SK-N-SH treated with all-trans-retinoic acid at 6 μM for 48 hours (cell line): Measurements from ENCODE around the gene IKZF2.

Experiments
- ATAC-seq: fragments of 200-7000 bp; cut with Tn5 transposase; 3 replicates; pipeline ENCODE4 v1.9.1; 2020; ENCODE audit warnings: mild to moderate bottlenecking, moderate library complexity
- ARNTL ChIP-seq: fragments of 450-650 bp; formaldehyde crosslinking; IDR thresholded peaks from 2 replicates; pipeline ENCODE4 v1.5.0; 2020; ENCODE audit warnings: low read depth, mild to moderate bottlenecking, moderate library complexity, borderline replicate concordance
- BACH2 ChIP-seq: fragments of 250-450 bp; sonication (Bioruptor Pico); IDR thresholded peaks from 2 replicates; pipeline ENCODE4 v1.9.0; 2021; ENCODE audit warnings: mild to moderate bottlenecking, borderline replicate concordance
- CREB5 ChIP-seq: fragments of 250-450 bp; sonication (Bioruptor Pico); IDR thresholded peaks from 2 replicates; pipeline ENCODE4 v1.5.1; 2020; ENCODE audit warnings: low read depth, mild to moderate bottlenecking, moderate library complexity
- CSDC2 ChIP-seq: fragments of 250-450 bp; sonication (Bioruptor Pico); IDR thresholded peaks from 2 replicates; pipeline ENCODE4 v1.5.0; 2020; ENCODE audit warnings: mild to moderate bottlenecking, moderate library complexity
- CSRNP3 ChIP-seq: fragments of 250-450 bp; sonication (Bioruptor Pico); IDR thresholded peaks from 2 replicates; pipeline ENCODE4 v1.5.1; 2021; ENCODE audit warnings: mild to moderate bottlenecking, moderate library complexity
- ESRRG ChIP-seq: fragments of 250-450 bp; sonication (Bioruptor Pico); IDR thresholded peaks from 2 replicates; pipeline ENCODE4 v1.6.1; 2021; ENCODE audit warnings: mild to moderate bottlenecking
- OSR1 ChIP-seq: fragments of 250-450 bp; sonication (Bioruptor Pico); IDR thresholded peaks from 2 replicates; pipeline ENCODE4 v1.8.0; 2022; ENCODE audit warnings: moderate library complexity, mild to moderate bottlenecking, inconsistent platforms
- PATZ1 ChIP-seq: fragments of 250-450 bp; sonication (Bioruptor Pico); IDR thresholded peaks from 2 replicates; pipeline ENCODE4 v1.8.0; 2020; ENCODE audit warnings: mild to moderate bottlenecking, moderate library complexity, borderline replicate concordance
- POU6F1 ChIP-seq: fragments of 250-450 bp; sonication (Bioruptor Pico); IDR thresholded peaks from 2 replicates; pipeline ENCODE4 v1.8.0; 2021; ENCODE audit warnings: low read depth, mild to moderate bottlenecking, moderate library complexity, borderline replicate concordance
- SNAI2 ChIP-seq: fragments of 250-450 bp; sonication (Bioruptor Pico); IDR thresholded peaks from 2 replicates; pipeline ENCODE4 v1.5.0; 2020; ENCODE audit warnings: mild to moderate bottlenecking, moderate library complexity
- TCF4 ChIP-seq: fragments of 250-450 bp; sonication (Bioruptor Pico); IDR thresholded peaks from 2 replicates; pipeline ENCODE4 v1.8.0; 2021; ENCODE audit warnings: mild to moderate bottlenecking, moderate library complexity, borderline replicate concordance
- TOX ChIP-seq: fragments of 250-450 bp; sonication (Bioruptor Pico); IDR thresholded peaks from 2 replicates; pipeline ENCODE4 v1.8.0; 2021; ENCODE audit warnings: mild to moderate bottlenecking, moderate library complexity, borderline replicate concordance
- TSHZ2 ChIP-seq: fragments of 250-450 bp; sonication (Bioruptor Pico); IDR thresholded peaks from 2 replicates; pipeline ENCODE4 v1.5.0; 2020; ENCODE audit warnings: mild to moderate bottlenecking, moderate library complexity
- ZFP3 ChIP-seq: fragments of 250-450 bp; sonication (Bioruptor Pico); IDR thresholded peaks from 2 replicates; pipeline ENCODE4 v1.5.0; 2020; ENCODE audit warnings: mild to moderate bottlenecking, moderate library complexity
- ZFP30 ChIP-seq: fragments of 450-650 bp; formaldehyde crosslinking; IDR thresholded peaks from 2 replicates; pipeline ENCODE4 v1.5.0; 2022; ENCODE audit warnings: mild to moderate bottlenecking, moderate library complexity
- ZNF70 ChIP-seq: fragments of 450-650 bp; formaldehyde crosslinking; IDR thresholded peaks from 2 replicates; pipeline ENCODE4 v1.5.0; 2020; ENCODE audit warnings: mild to moderate bottlenecking, moderate library complexity
- ZNF8 ChIP-seq: fragments of 450-650 bp; formaldehyde crosslinking; IDR thresholded peaks from 2 replicates; pipeline ENCODE4 v1.5.0; 2020; ENCODE audit warnings: mild to moderate bottlenecking, moderate library complexity

IKZF2 gene

GRCh38 chr2:213057977-213058376 is 93.4 kb downstream of the IKZF2 start:
- no peak for TF ChIP-seq ARNTL (CRISPR knock-in tag)
- TF ChIP-seq, all 23 proteins: peak for 0
- ATAC-seq, result no peak

- no peak for ATAC-seq
- no peak for TF ChIP-seq POU6F1 (CRISPR knock-in tag)
- TF ChIP-seq CSRNP3 (CRISPR knock-in tag), result no peak
These were observed 105.0 kb downstream of the IKZF2 start for GRCh38 chr2:213046431-213046830.

- no peak for ATAC-seq
- no peak for TF ChIP-seq ZNF70 (CRISPR knock-in tag)
- TF ChIP-seq PATZ1, result no peak
- TF ChIP-seq ZNF8 (CRISPR knock-in tag), result no peak
- TF ChIP-seq ESRRG (CRISPR knock-in tag), result no peak
- no peak for TF ChIP-seq TOX (CRISPR knock-in tag)
- no peak for TF ChIP-seq POU6F1 (CRISPR knock-in tag)
These were observed 107.8 kb downstream of the IKZF2 start for GRCh38 chr2:213043566-213043965.

- ATAC-seq, result no peak
- TF ChIP-seq TSHZ2 (no peak), ZNF8 (CRISPR knock-in tag) (no peak), ZNF70 (CRISPR knock-in tag) (no peak), BACH2 (CRISPR knock-in tag) (no peak), ARNTL (CRISPR knock-in tag) (no peak), CSRNP3 (CRISPR knock-in tag) (no peak), SNAI2 (CRISPR knock-in tag) (no peak), ESRRG (CRISPR knock-in tag) (no peak), ZFP30 (CRISPR knock-in tag) (no peak), POU6F1 (CRISPR knock-in tag) (no peak), ZFP3 (no peak), TOX (CRISPR knock-in tag) (no peak), PATZ1 (no peak), TCF4 (no peak), OSR1 (CRISPR knock-in tag) (no peak), CSDC2 (CRISPR knock-in tag) (no peak), CREB5 (no peak)
- TF ChIP-seq, all 23 proteins: peak for 0
These were observed 109.2 kb downstream of the IKZF2 start for GRCh38 chr2:213042262-213042661.
